ENCODE results near the gene SUSD1.

Gene SUSD1

DNA sequence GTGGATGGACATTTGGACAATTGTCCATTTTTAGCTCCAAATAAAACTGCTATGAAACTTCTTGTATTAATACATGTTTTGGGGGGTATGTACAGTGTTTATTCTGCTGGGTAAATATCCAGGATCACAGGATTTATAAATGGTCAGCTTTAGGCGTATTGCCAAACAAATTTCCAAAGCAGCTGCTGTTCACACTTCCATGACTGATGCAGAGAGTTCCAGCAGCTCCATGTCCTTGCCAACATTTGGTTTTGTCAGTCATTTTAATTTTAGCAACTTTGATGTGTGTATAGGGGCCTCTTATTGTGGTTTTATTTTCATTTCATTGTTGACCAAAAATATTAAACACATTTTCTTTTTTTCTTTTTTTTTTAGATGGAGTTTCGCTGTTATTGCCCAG, 9.8 kb upstream of the SUSD1 start:
- no peaks in the 10 kb centered on the region for H3K27me3 Mint-ChIP-seq
- H3K9me3 Mint-ChIP-seq = peaks cover 0 to 9% of the 10 kb centered on the region in 2 donors
- H3K4me1 Mint-ChIP-seq = peaks cover 17 to 20% of the 10 kb centered on the region in 2 donors
- no peak overlapping the region for H3K4me3 Mint-ChIP-seq
- peaks cover 5 to 12% of the 10 kb centered on the region in 2 donors for H3K36me3 Mint-ChIP-seq
- ATAC-seq (replicated peaks) (no peak), DNase-seq (no peak)
- H3K27ac Mint-ChIP-seq = no peak overlapping the region

DNA sequence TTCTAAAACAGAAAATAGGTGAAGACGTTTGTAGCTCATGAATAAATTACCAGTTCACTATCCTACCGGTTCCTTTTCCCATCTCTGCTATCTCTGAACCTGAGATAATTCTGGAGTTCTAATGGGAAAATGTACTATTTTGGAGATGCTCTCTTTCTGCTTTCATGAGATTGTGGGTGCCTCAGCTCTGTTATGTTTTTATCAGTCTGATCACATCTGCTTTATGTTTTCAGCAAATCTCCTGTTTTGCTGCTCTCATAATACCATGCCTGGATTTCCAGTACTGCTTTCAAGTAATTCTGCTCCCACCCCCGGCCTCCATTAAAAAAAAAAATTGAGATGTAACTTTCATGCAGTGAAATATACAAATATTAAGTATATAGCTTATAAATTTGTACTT, 9.1 kb upstream of the SUSD1 start:
- ATAC-seq (replicated peaks) (no peak), DNase-seq (no peak)
- Mint-ChIP-seq H3K36me3 (peaks cover 5 to 12% of the 10 kb centered on the region in 2 donors), H3K9me3 (peaks cover 0 to 9% of the 10 kb centered on the region in 2 donors), H3K27ac (no peak overlapping the region), H3K4me1 (peaks cover 17 to 20% of the 10 kb centered on the region in 2 donors), H3K27me3 (no peaks in the 10 kb centered on the region), H3K4me3 (no peak overlapping the region)

DNA sequence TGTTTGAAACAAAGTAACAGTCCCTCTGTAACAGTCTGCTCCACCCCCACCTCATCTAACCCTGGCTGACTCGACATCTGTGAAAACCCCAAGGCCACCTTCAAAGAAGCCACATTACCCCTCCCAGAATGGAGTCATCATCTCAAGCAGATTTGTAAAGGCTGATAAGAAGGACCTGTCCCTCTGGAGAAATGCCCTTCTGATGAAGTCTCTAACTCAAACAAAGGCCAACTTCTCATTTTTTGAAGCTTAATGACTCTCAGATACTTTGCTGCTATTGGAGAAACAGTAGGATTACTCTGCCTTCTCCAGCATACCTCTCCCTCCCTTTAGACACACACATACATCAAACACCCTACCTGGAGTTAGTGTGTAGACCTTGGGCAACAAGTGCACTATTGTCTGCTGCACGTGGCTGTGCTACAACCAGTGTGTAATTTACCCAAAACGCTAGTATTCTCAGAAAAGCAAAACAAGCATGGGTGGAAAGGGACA, 5.3 kb upstream of the SUSD1 start:
- H3K27me3 Mint-ChIP-seq = no peaks in the 10 kb centered on the region
- H3K4me1 Mint-ChIP-seq = peaks cover 19 to 29% of the 10 kb centered on the region in 2 donors
- H3K9me3 Mint-ChIP-seq = peaks cover 0 to 9% of the 10 kb centered on the region in 2 donors
- peaks cover 4 to 8% of the 10 kb centered on the region in 2 donors for H3K36me3 Mint-ChIP-seq
- peak; percentile 78 for ATAC-seq (replicated peaks)
- H3K27ac Mint-ChIP-seq = no peak overlapping the region
- no peak overlapping the region for H3K4me3 Mint-ChIP-seq
- no peak for DNase-seq

DNA sequence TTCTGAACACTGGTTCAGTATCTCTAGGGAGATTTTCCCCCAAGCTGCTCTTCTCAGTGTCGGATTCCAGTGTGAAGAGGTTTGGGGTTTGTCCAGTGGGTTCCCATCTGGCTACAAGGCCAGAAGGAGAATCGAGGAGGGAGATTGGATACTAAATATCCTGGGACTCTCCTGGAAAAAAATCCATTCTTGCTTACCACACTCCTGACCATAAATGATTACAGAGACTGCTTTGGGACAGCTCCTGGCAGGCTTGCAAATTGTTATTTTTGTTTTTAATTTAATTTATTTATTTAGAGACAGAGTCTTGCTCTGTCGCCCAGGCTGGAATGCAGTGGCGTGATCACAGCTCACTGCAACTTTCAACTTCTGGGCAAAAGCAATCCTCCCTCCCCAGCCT, 4.7 kb upstream of the SUSD1 start:
- H3K4me1 Mint-ChIP-seq = peaks cover 21 to 32% of the 10 kb centered on the region in 2 donors
- peaks cover 4 to 8% of the 10 kb centered on the region in 2 donors for H3K36me3 Mint-ChIP-seq
- no peaks in the 10 kb centered on the region for H3K27me3 Mint-ChIP-seq
- DNase-seq (no peak), ATAC-seq (replicated peaks) (no peak)
- no peak overlapping the region for H3K27ac Mint-ChIP-seq
- H3K4me3 Mint-ChIP-seq = no peak overlapping the region
- H3K9me3 Mint-ChIP-seq = peaks cover 0 to 9% of the 10 kb centered on the region in 2 donors

DNA sequence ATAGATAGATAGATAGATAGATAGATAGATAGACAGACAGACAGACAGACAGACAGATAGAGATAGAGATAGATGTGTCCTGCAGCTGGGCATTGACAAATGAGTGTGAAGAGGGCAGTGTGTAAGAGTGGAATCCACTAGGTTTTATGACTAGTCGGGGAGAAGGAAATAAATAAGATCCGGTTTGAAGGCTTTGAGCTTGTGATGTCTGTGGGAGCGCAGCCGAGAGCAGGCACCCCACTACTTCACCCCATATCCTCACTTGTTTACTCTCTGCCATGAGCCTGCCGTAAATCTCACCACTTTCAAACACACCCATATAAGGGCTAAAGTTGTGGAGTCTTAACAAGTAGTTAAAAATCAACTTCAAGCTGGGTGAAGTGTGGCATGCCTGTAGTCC, 1.4 kb upstream of the SUSD1 start:
- peaks cover 1 to 13% of the 10 kb centered on the region in 2 donors for H3K36me3 Mint-ChIP-seq
- peaks cover 34 to 38% of the 10 kb centered on the region in 2 donors for H3K4me1 Mint-ChIP-seq
- DNase-seq (no peak), ATAC-seq (replicated peaks) (no peak)
- H3K27ac Mint-ChIP-seq = no peak overlapping the region
- H3K4me3 Mint-ChIP-seq = no peak overlapping the region
- no peaks in the 10 kb centered on the region for H3K9me3 Mint-ChIP-seq
- H3K27me3 Mint-ChIP-seq = no peaks in the 10 kb centered on the region

DNA sequence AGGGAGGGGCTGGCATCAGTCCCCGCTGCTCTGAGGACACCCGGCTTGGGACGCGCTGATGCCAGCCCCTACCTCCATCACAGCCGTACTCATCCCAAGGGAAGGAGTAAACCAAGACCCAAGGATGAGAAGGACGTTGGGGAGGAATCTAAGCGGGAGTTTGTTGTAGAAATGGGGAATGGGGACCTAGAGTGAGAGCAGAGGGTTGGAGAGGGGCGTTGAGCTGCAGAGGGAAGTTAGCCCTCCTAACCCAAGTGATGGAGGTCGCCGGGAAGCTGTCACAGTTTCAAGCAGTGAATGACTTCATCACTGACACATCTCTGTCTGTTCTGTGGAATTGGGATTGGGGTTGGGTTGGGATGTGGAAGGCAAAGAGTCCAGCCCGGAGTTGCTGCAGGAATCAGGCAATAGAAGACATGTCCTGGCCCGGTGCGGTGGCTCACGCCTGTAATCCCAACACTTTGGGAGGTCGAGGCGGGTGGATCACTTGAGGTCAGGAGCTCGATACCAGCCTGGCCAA, 759 bp upstream of the SUSD1 start:
- no peak for ATAC-seq (replicated peaks)
- no peak overlapping the region for H3K27ac Mint-ChIP-seq
- DNase-seq = no peak
- H3K9me3 Mint-ChIP-seq = no peaks in the 10 kb centered on the region
- peaks cover 1 to 13% of the 10 kb centered on the region in 2 donors for H3K36me3 Mint-ChIP-seq
- peaks cover 32 to 33% of the 10 kb centered on the region in 2 donors for H3K4me1 Mint-ChIP-seq
- H3K4me3 Mint-ChIP-seq = peak overlapping the region; percentile 59 to 90
- no peaks in the 10 kb centered on the region for H3K27me3 Mint-ChIP-seq

DNA sequence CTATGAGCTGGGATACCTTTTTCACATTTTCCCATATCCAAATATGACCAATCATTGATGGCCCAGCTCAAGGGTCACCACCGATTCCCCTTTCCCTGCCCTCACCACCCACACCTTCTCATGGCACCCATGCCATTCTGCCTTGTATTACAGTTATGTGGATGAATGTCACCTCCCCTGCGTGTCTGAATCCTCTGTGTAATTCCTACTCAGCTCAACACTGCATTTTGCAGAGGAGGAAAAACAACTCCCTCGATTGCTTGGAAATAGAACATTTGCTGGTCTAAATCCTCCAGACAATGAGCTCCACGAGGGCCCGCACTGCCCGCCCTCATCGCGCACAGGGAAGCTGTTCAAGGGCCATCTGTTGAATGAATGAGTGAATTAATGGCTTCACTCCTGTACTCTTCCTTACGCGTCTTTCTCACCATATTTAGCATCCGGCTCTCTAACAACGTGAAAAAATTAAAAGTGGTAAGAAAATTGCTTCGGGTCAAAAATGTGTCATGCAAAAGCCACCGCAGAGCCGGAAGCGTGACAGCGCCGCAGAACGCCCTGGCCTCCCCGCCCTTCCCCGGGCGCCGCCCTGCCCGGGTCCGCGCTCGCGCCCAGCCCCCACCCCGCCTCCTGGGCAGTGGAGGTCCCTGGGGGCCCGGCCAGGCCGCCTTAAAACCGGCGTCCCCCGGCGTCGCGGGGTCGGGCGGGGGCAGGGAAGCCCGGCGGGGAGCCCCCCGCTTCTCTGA, 704 bp downstream of the SUSD1 start:
- H3K27me3 Mint-ChIP-seq = no peaks in the 10 kb centered on the region
- H3K27ac Mint-ChIP-seq = peak overlapping the region; percentile 82
- ATAC-seq (replicated peaks) (peak; percentile 89 to 91), DNase-seq (peak; percentile 56)
- H3K4me1 Mint-ChIP-seq = peaks cover 34 to 36% of the 10 kb centered on the region in 2 donors
- no peaks in the 10 kb centered on the region for H3K9me3 Mint-ChIP-seq
- peaks cover 3 to 13% of the 10 kb centered on the region in 2 donors for H3K36me3 Mint-ChIP-seq
- H3K4me3 Mint-ChIP-seq = peak overlapping the region; percentile 81 to 84

DNA sequence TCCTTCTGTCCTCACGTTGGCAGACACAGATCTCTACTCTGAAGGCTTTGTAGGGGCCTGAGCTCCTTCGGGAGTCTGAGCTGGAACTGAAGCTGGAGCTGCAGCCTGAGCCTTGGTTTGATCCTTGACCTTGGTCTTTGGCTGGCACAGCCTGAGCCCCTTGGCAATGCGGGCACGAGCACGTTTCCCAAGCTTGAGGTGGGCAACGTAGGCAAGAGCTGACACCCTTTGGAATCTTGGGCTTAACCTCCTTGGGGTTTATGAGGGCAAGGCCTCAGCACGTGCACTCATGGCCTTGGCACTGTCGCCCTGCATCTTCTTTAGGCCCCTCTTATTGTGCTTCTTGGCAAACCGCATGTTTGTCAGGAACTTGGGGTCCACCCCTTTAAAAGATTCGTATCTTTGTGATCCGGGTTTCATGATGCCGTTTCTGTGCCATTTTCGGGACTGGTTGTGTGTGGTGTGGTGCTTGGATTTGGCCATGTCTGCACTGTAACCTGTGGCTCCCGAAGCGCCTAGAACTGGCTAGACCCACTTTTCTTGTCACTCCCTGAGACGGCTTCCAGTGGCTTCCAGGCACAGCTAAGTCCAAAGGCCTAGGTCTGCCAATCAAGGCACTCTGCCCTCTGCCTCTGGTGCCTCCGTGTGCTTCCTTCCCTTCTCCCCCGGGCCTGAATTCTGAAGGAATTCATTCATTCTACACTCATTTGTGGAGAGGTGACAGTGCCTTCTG, 1.4 kb downstream of the SUSD1 start:
- Mint-ChIP-seq H3K9me3 (no peaks in the 10 kb centered on the region), H3K27ac (no peak overlapping the region), H3K4me1 (peaks cover 37 to 41% of the 10 kb centered on the region in 2 donors), H3K4me3 (peak overlapping the region; percentile 81 to 84), H3K27me3 (no peaks in the 10 kb centered on the region), H3K36me3 (peaks cover 3 to 14% of the 10 kb centered on the region in 2 donors)
- ATAC-seq (replicated peaks) (no peak), DNase-seq (no peak)

DNA sequence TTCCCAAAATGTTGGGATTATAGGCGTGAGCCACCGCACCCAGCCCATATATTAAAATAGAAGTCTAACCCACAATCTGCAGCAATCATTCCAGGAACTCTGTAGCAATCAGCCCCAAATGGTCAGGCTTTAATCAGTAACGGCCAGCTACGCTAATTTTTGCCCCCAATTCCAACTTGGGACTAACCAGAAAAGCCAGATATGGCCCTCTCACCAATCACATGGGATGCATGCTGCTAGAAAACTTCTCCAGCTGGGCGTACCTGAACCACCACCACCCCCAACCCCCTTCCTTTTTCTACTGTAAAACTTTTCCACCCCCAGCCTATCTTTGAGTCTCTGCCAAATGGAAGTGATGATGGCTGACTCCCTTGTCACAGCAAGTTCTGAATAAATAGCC, 4.1 kb downstream of the SUSD1 start:
- DNase-seq (no peak), ATAC-seq (replicated peaks) (no peak)
- Mint-ChIP-seq H3K4me1 (peaks cover 46 to 57% of the 10 kb centered on the region in 2 donors), H3K36me3 (peaks cover 5 to 21% of the 10 kb centered on the region in 2 donors), H3K4me3 (no peak overlapping the region), H3K9me3 (no peaks in the 10 kb centered on the region), H3K27ac (no peak overlapping the region), H3K27me3 (no peaks in the 10 kb centered on the region)

DNA sequence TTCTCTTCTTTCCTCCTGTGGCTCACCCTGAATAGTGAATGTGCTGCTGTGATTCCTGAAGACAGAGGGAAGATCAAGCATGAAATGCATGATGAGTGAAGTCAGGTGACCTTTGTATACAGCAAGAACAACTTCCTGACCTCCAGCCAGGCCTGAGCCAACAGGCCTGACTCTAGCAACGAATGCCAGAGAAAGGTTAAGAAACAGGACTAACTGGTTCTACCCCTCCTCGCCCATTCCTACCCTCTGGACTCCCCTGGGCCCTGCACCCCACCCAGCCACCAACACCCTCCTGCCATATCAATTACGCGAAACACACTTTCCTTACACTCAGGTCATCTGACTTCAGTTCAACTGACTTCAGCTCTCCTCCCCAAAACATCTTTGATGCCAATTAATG, 4.9 kb downstream of the SUSD1 start:
- H3K4me3 Mint-ChIP-seq = no peak overlapping the region
- H3K27ac Mint-ChIP-seq = no peak overlapping the region
- DNase-seq (no peak), ATAC-seq (replicated peaks) (no peak)
- no peaks in the 10 kb centered on the region for H3K27me3 Mint-ChIP-seq
- H3K9me3 Mint-ChIP-seq = no peaks in the 10 kb centered on the region
- peaks cover 8 to 21% of the 10 kb centered on the region in 2 donors for H3K36me3 Mint-ChIP-seq
- H3K4me1 Mint-ChIP-seq = peaks cover 41 to 56% of the 10 kb centered on the region in 2 donors

DNA sequence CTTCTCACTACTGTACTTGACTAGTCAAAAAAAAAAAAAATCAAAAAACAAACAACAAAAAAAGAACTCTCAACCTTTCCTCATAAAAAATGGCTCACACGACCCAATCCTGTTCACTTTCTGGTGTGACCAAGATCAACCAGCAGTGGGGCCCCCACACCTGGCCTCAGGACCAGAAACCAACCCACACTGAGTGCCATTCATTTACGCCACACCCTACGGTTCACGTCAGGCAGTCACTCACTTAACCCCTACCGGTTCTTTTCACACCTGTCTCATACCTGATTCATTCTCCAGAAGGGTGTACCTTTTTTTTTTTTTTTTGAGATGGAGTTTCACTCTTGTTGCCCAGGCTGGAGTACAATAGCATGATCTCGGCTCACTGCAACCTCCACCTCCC, 5.7 kb downstream of the SUSD1 start:
- ATAC-seq (replicated peaks) = no peak
- Mint-ChIP-seq H3K4me3 (no peak overlapping the region), H3K9me3 (no peaks in the 10 kb centered on the region), H3K27ac (no peak overlapping the region), H3K36me3 (peaks cover 8 to 20% of the 10 kb centered on the region in 2 donors), H3K4me1 (peaks cover 39 to 52% of the 10 kb centered on the region in 2 donors), H3K27me3 (no peaks in the 10 kb centered on the region)
- DNase-seq = no peak

DNA sequence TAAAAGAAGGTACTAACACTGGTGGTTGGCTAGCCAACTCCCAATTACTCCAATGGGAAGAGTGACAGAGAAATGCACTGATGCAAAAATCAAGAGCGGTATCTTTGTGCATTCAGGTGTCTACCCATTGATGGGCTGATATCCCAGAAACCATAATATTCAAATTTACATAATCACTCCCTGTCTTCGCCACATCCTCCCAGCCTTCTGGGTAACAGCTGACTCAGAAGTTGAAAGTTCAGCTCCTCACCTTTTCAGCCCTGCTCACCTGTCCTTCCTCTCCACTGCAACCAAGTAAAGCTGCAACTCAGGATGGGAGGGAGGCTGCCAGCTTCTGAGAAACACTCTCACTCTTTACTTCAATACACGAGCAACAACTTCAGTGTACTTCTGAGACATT, 6.9 kb downstream of the SUSD1 start:
- ATAC-seq (replicated peaks) (peak in 1 of 2 donors; percentile 61), DNase-seq (no peak)
- no peak overlapping the region for H3K4me3 Mint-ChIP-seq
- H3K36me3 Mint-ChIP-seq = peaks cover 8 to 15% of the 10 kb centered on the region in 2 donors
- no peak overlapping the region for H3K27ac Mint-ChIP-seq
- no peaks in the 10 kb centered on the region for H3K9me3 Mint-ChIP-seq
- no peaks in the 10 kb centered on the region for H3K27me3 Mint-ChIP-seq
- peaks cover 34 to 47% of the 10 kb centered on the region in 2 donors for H3K4me1 Mint-ChIP-seq

DNA sequence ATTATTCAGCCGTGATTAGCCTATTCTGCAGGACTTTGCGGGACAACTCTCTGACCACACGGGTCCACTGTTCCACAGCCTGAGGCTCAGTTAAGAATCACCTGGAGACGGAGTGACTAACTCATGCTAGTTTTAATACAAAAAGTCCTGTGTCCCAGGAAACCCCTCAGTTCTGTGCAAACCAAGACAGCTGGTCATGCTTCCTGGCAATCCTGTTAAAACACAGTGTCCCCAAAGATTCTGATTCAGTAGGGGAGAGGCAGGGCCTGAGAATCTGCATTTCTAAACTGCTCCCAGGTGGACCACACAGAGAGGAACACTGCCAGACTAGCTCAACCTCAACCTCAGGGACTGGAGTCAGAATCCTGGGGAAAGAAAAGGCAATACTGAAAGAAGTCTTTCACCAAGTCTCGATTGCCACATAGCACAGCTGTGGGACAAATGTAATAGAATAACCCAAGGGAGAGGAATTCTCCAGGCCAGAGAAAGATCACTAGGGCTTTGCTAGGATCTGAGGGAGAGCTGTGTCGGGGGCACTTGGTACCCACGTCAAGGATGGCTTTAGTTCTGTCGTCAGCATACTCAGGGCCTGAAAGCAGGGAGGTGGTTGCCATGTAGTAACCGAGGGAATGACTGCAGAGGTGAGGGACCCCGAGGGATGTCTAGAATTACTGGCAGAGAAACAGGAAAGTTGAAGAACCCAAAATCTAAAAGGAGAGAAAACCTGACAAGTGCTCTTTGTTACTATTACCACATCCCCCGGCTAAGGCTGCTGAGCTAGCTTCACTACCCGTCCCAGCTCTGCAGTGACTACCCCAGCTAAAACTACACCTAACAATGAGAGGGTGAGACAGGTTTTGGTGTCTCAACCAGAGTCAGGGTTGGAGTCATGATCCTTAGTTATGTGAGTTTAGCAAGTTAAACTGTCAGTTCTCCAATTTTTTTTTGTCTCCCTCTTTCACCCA, 8.6 kb downstream of the SUSD1 start:
- H3K4me1 Mint-ChIP-seq = peaks cover 32 to 61% of the 10 kb centered on the region in 2 donors
- H3K4me3 Mint-ChIP-seq = no peak overlapping the region
- no peaks in the 10 kb centered on the region for H3K27me3 Mint-ChIP-seq
- H3K9me3 Mint-ChIP-seq = no peaks in the 10 kb centered on the region
- DNase-seq = no peak
- ATAC-seq (replicated peaks) = no peak
- H3K36me3 Mint-ChIP-seq = peaks cover 7 to 8% of the 10 kb centered on the region in 2 donors
- no peak overlapping the region for H3K27ac Mint-ChIP-seq

Measured in stimulated activated naive B cell treated with anti-CD40 and anti-IgM and Interleukin-4, amounts not matched to agents 10 μg/mL and 1 μg/mL and 100 μg/mL, for 72 hours (primary cell).